AG04449 (cell line): ENCODE measurements around the gene MBOAT1.

Experiments used
- CTCF ChIA-PET: fragments of 350-600 bp; formaldehyde crosslinking; extraction: SDS; loops from one replicate; lab custom pipeline; 2021; ENCODE audit warnings: antibody characterized with exemption; lab: Yijun Ruan, JAX
- POLR2A ChIA-PET: fragments of 400-600, 350-600 bp; formaldehyde crosslinking; extraction: SDS; loops from one replicate; lab custom pipeline; 2020; ENCODE audit warnings: antibody characterized with exemption, inconsistent platforms; lab: Yijun Ruan, JAX
- DNase-seq: peaks from one replicate; pipeline ENCODE4 v3.0.0-alpha.2; 2010; ENCODE audit warnings: low read depth, low spot score
- H3K4me3 ChIP-seq: 2 replicates; pipeline ENCODE4 v1.5.1; 2011; ENCODE audit warnings: low read depth, mild to moderate bottlenecking, control low read depth, low read length
- CTCF ChIP-seq: IDR thresholded peaks from one replicate; pipeline ENCODE4 v1.5.1; 2011; ENCODE audit warnings: mild to moderate bottlenecking, moderate library complexity, low read length, control low read depth, inconsistent platforms; ENCODE audit not compliant: insufficient read depth; ENCODE audit errors: missing control alignments

MBOAT1 gene

GRCh38 chr6:20159781-20160540 is 52.3 kb downstream of the MBOAT1 start:
- ChIA-PET CTCF (interaction anchor here (0.8 kb wide), 1 partner anchor 33 kb away, joined by 4 read pairs; no protein-coding TSS in a partner anchor), POLR2A (no interaction called here)
- no peak for TF ChIP-seq CTCF
- peak; percentile 5 for DNase-seq
- H3K4me3 ChIP-seq: no peak overlapping the region

GRCh38 chr6:20159098-20159497 is 53.2 kb downstream of the MBOAT1 start:
- TF ChIP-seq CTCF: no peak
- ChIA-PET POLR2A (no interaction called here), CTCF (no interaction called here)
- no peak overlapping the region for H3K4me3 ChIP-seq
- DNase-seq: no peak

- DNase-seq: no peak
- ChIA-PET CTCF (no interaction called here), POLR2A (no interaction called here)
- no peak for TF ChIP-seq CTCF
- no peak overlapping the region for H3K4me3 ChIP-seq
Measured at GRCh38 chr6:20158676-20159075, 53.6 kb downstream of the MBOAT1 start.

- ChIA-PET CTCF (interaction anchor here (0.8 kb wide), 1 partner anchor 30 kb away, joined by 3 read pairs; no protein-coding TSS in a partner anchor), POLR2A (no interaction called here)
- DNase-seq: no peak
- TF ChIP-seq CTCF: no peak
- H3K4me3 ChIP-seq: no peak overlapping the region
Measured at GRCh38 chr6:20156824-20157223, 55.4 kb downstream of the MBOAT1 start.

GRCh38 chr6:20154753-20155152 is 57.5 kb downstream of the MBOAT1 start:
- ChIA-PET CTCF (no interaction called here), POLR2A (no interaction called here)
- DNase-seq: no peak
- TF ChIP-seq CTCF: no peak
- no peak overlapping the region for H3K4me3 ChIP-seq

GRCh38 chr6:20153194-20153593 is 59.1 kb downstream of the MBOAT1 start:
- ChIA-PET POLR2A (no interaction called here), CTCF (interaction anchor here (1.6 kb wide), 1 partner anchor 26 kb away, joined by 4 read pairs; no protein-coding TSS in a partner anchor)
- no peak for DNase-seq
- no peak overlapping the region for H3K4me3 ChIP-seq
- TF ChIP-seq CTCF: no peak
